DMS 273 treated with DMSO at 0.1 percent for 48 hours (cell line): ENCODE measurements around the gene JAM2.
"Not testable (repeated sequence)": the region's sequence is repeated elsewhere in the genome, so short reads cannot be mapped to it uniquely, and the experiment has no call there.

Experiments
- DNase-seq: peaks from one replicate; lab custom pipeline; 2025; lab: John Stamatoyannopoulos, UW

JAM2 gene

DNA sequence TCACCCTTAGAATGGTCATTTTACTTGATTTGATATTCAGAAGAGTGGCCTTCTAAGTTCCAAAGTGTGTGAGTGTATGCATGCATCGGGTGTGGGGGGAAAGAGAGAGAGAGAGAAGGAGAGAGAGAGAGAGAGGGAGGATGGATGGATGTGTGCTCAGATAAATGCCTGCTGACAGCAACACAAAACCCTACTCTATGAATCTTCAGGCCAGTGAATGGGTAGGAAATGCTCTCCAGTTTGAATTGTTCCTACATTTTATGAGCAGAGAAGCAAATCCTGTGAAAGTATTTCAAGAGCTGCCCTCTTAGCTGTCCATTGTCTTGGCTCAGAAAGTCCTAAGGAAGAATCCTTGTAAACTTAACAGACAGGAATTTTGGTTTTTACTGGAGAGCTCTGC, 7.4 kb downstream of the JAM2 start:
- DNase-seq = no peak

DNA sequence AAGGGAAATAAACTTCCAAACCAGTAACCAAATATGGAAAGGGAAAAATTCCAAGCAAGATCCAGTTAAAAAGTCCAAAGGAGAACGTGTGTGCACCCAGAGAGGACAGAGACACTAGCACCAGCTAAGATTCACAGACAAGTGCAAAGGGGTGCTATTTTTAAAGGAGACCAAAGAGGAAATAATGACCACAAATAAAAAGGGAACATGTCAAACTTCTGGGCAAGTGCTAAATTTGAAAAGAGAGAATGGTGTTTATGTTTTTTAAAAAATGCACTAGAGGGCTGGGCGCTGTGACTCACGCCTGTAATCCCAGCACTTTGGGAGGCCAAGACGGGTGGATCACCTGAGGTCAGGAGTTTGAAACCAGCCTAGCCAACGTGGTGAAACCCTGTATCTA, 8.6 kb downstream of the JAM2 start:
- DNase-seq = no peak

DNA sequence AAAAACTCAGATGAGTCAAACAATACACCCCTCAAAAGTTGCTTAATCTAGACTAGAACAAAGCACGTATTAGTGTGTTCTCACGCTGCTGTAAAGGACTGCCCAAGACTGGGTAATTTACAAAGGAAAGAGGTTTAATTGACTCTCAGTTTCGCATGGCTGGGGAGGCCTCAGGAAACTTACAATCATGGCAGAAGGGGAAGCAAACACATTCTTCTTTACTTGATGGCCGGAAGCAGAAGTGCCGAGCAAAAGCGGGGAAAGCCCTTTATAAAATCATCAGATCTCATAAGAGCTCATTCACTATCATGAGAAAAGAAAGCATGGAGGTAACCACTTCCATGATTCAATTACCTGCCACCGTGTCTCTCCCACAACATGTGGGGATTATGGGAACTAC, 10.1 kb downstream of the JAM2 start:
- DNase-seq = no peak

GRCh38 chr21:25656412-25656811, 17.4 kb downstream of the JAM2 start:
- no peak for DNase-seq

DNA sequence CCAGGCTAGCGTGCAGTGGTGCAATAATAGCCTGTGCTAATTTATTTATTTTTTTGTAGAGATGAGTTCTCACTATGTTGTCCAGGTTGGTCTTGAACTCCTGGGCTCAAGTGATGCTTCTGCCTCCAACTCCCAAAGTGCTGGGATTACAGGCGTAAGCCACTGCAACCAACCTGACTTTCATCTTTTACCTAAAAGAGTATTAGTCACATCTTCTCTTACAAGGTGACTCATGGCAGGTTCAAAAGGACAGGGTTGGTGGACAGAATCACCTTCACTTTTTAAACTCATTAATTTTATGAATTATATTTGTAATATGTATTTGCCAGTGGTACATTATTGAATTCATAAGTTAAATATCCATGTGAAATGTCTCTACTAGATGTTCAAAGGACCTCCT, 18.1 kb downstream of the JAM2 start:
- no peak for DNase-seq

DNA sequence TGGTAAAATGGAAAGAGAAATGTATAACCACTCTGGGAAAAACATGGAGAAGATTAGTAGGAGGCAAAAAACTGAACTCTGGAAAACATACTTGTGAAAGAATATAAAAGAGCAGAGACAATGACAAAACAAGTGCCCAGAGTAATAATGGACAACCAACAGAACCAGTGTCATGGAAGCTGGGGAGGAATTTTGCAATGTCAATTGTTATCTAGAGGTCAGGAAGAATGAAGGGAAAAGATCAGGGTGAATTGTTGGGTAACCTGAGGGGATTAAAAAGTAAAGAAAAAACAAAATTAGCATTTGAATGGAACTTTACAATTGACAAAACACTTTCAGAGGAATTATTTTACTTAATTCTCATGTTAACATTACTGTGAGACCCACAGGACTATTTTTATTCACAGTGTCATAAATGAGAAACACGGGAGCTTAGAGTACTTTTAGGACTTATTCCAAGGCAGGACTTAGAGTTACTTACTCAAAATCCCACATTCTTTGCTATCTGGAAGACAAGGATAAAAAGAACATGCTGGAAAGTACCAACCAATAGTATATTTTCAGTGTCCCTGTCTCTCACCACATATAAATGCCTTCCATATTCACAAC, 19.5 kb downstream of the JAM2 start:
- no peak for DNase-seq

DNA sequence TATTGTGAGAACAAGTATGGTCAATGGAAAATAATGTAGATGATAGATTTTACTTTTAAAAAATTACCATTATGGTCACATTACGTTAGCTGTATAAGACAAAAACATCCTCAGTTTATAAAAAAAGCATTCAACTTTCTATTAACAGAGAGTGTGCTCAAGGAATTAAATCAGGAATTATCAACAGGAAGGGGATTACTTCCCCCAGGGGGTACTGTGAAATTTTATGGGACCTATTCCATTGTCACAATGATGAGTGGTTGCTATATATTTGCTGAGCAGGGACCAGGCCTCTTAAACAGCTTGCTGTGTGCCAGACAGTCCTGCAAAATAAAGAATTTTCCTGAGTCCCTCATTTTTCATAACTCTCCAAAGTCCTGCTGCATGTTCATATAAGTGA, 21.2 kb downstream of the JAM2 start:
- DNase-seq = no peak

- no peak for DNase-seq
Observed at GRCh38 chr21:25664491-25664931, 25.5 kb downstream of the JAM2 start.

- no peak for DNase-seq
Observed at GRCh38 chr21:25670726-25671125, 31.7 kb downstream of the JAM2 start.

DNA sequence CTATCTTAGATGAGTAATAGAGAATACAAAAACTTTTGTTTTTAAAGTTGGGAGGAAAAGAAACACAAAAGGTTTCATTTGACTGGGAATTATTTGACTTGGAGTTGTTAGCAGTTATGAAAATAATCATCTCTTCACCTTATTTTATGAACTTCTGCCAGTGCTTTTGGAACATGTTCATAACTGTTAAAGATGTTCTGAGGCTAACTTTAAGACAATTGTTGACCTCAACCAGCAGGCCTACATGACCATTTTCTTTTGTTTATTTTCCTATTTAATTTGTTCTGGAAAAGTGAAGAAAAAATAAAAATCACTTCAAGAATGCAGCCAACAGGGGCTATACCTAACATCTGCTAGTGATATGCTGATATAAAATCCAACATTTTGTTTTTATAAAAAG, 37.4 kb downstream of the JAM2 start:
- no peak for DNase-seq

DNA sequence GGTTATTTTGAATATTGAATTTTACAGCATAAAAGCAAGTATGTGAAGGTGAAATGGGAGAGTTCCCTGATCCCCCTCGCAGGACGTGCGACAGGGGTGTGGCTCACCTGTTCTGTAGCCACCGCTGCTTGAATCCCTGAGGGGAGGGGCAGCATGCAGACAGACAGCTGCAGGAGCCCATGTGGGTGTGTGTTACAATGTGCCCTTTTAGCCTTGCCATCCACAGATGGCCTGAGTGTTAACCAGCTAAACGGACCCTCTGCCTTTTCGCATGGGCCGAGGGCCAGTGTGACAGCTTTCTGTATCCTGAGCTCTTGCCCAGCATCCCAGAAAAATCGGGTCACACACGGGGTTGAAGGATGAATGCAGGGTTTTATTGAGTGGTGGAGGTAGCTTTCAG, 43.3 kb downstream of the JAM2 start:
- DNase-seq = no peak

- DNase-seq = no peak
Observed at GRCh38 chr21:25687787-25688186, 48.7 kb downstream of the JAM2 start.

DNA sequence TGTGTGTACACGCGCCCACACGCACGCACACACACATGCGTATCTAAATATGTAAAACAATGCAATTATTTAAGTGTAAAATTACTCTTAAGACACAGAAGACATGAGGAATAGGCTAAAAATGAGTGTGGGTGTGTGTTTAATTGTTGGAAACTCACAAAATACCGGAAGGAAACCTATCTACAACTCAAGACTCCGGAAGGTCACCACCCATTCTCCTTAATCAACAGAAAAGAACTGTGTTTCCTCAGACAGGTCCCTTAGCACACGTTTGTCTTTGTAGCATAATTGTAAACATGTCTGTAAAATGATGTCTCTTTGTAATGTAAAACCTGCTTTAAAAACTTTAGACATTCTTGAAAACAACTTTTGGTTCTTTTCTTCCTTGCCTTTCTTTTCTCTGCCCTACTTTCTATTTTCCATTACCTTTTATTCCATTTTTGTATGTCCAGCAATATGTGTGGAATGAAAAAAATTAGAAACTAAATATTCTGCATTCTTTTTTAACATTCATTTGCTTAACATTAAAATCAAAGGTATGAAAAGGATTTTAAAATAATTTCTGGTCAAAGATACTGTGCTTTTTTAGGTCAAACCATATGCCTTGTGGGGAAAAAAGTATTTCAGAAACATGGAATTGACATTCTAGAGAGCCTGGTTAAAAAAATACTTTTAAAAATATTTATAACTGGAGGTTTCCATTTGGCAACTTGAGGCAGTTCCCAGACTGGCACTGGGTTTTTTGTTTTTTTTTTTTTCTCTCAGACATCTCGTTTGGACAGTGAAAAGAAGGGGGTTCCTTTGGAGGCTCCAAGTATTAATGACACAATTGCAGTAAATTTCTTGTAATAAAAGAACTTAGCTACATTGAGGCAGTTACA, 49.5 kb downstream of the JAM2 start:
- no peak for DNase-seq

- DNase-seq = no peak
Observed at GRCh38 chr21:25689226-25689625, 50.2 kb downstream of the JAM2 start.

GRCh38 chr21:25691976-25692375, 52.9 kb downstream of the JAM2 start:
- DNase-seq = no peak

GRCh38 chr21:25695461-25695860, 56.4 kb downstream of the JAM2 start:
- not testable (repeated sequence) for DNase-seq

GRCh38 chr21:25700741-25701140, 61.7 kb downstream of the JAM2 start:
- no peak for DNase-seq

DNA sequence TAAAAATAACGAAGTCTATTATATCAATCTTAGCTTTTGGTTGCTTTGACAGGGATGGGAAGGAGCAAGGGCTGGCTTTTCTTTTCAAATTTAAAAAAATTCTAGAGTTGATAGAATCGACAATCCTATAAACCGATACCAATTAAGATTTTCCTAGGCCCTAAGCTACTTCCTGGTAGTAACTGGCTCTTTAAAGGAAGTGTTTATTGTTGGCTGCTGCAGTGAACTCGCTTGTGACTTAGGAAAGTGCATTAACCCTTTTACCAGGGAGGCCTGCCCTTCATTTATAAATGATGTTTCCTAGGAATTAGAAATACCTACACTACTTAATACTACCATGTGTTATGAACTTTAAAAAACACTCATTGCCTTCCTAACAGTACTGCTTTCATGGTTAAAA, 62.5 kb downstream of the JAM2 start:
- DNase-seq = no peak

DNA sequence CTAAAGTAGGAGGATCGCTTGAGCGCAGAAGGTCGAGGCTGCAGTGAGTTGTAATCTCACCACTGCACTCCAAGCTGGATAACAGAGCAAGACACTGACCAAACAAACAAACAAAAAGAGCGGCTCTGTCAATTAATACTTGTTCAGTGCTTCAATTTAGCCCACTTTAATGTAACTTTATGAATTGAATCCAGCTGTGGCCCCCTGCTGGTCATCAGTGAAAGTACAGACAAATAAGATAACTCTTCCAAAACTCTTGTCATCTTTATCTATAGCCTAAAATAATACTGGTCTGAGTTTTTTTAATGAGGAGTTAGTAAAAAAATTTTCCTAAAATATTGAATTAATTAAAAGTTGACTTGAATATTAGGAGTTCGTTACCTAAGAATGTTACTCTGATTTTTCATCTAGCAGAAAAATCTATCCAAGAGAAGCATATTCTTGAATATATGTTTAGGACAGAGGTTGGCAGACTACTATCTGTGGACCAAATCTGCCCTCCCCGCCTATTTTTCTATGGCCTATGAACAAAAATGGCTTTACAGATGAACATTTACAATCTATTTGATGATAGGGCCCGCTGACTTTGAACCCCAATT, 69.5 kb downstream of the JAM2 start:
- DNase-seq = no peak

- DNase-seq = no peak
Observed at GRCh38 chr21:25709684-25710265, 70.7 kb downstream of the JAM2 start.

GRCh38 chr21:25710550-25710949, 71.5 kb downstream of the JAM2 start:
- no peak for DNase-seq

DNA sequence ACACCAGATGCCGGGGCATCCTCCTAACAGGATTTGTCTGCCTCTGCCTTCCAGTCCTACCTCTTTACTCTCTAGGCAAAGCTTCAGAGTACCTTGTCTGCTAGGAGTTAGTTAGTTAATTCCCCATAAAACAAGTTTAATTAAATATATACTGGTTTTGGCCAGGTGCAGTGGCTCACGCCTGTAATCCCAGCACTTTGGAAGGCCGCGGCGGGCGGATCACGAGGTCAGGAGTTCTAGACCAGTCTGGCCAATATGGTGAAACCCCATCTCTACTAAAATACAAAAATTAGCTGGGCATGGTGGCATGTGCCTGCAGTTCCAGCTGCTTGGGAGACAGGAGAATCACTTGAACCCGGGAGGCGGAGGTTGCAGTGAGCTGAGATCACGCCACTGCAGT, 75.0 kb downstream of the JAM2 start:
- DNase-seq = not testable (repeated sequence)
